Measurements from ENCODE around the gene HDAC3.
"Not testable (repeated sequence)": the region's sequence is repeated elsewhere in the genome, so short reads cannot be mapped to it uniquely, and the experiment has no call there.

The HDAC3 gene

GRCh38 chr5:141633871-141634561 lies 2.6 kb downstream of the HDAC3 start:
- DNase-seq, result no peak

- DNase-seq, result no peak
Measured at GRCh38 chr5:141632650-141633049, 4.0 kb downstream of the HDAC3 start.

- no peak for DNase-seq
Measured at GRCh38 chr5:141630570-141631140, 6.0 kb downstream of the HDAC3 start.

- DNase-seq, result no peak
Measured at GRCh38 chr5:141628175-141628788, 8.4 kb downstream of the HDAC3 start.

GRCh38 chr5:141623611-141624010 lies 13.0 kb downstream of the HDAC3 start:
- DNase-seq, result no peak

GRCh38 chr5:141623186-141623585 lies 13.5 kb downstream of the HDAC3 start:
- DNase-seq, result no peak

GRCh38 chr5:141618804-141619554 lies 17.7 kb downstream of the HDAC3 start, which contains the start of gene DIAPH1:
TSS of gene DIAPH1 (minus strand) at chr5:141619000. CDS start at chr5:141618914, 86 bp downstream.
- DNase-seq, result peak; percentile 92

- DNase-seq, result peak; percentile 69
Measured at GRCh38 chr5:141618030-141618803, 18.4 kb downstream of the HDAC3 start.

- peak; percentile 56 for DNase-seq
Measured at GRCh38 chr5:141617682-141618029, 19.0 kb downstream of the HDAC3 start.

GRCh38 chr5:141617128-141617527 lies 19.5 kb downstream of the HDAC3 start:
- DNase-seq, result no peak

- no peak for DNase-seq
Measured at GRCh38 chr5:141615991-141616720, 20.5 kb downstream of the HDAC3 start.

GRCh38 chr5:141613344-141613743 lies 23.3 kb downstream of the HDAC3 start:
- DNase-seq, result no peak

GRCh38 chr5:141611289-141611688 lies 25.4 kb downstream of the HDAC3 start:
- DNase-seq, result no peak

- DNase-seq, result not testable (repeated sequence)
Measured at GRCh38 chr5:141609921-141610320, 26.7 kb downstream of the HDAC3 start.

GRCh38 chr5:141609044-141609443 lies 27.6 kb downstream of the HDAC3 start:
- DNase-seq, result no peak

- no peak for DNase-seq
Measured at GRCh38 chr5:141608557-141608956, 28.1 kb downstream of the HDAC3 start.

GRCh38 chr5:141608046-141608445 lies 28.6 kb downstream of the HDAC3 start:
- no peak for DNase-seq

GRCh38 chr5:141605523-141606277 lies 30.9 kb downstream of the HDAC3 start:
- DNase-seq, result peak; percentile 22

GRCh38 chr5:141603923-141604717 lies 32.5 kb downstream of the HDAC3 start:
- DNase-seq, result no peak

GRCh38 chr5:141602606-141603005 lies 34.0 kb downstream of the HDAC3 start:
- no peak for DNase-seq

All from NCI-H526 treated with DMSO at 0.1 percent for 48 hours (cell line).